Stimulated activated naive B cell treated with anti-CD40 and anti-IgM and Interleukin-4, amounts not matched to agents 10 μg/mL and 1 μg/mL and 100 μg/mL, for 72 hours (primary cell): ENCODE measurements around the gene KLHL2.

Experiments
- ATAC-seq, 2 donors: fragments of 150-1000 bp; cut with Tn5 transposase; replicated peaks; 2 replicates each; pipeline ENCODE4 v1.10.0; 2021; ENCODE audit warnings: moderate library complexity in 1 of 2
- DNase-seq: peaks from one replicate; pipeline ENCODE4 v3.0.0; 2021
- H3K27ac Mint-ChIP-seq: one replicate; pipeline ENCODE4 v1.8.0; 2022; ENCODE audit warnings: mild to moderate bottlenecking, mixed read lengths
- H3K27me3 Mint-ChIP-seq, 2 donors: one replicate each; pipeline ENCODE4 v1.8.0; 2022; ENCODE audit warnings: mixed read lengths in 2 of 2
- H3K36me3 Mint-ChIP-seq, 2 donors: one replicate each; pipeline ENCODE4 v1.8.0; 2022; ENCODE audit warnings: mixed read lengths in 2 of 2, mild to moderate bottlenecking in 1 of 2
- H3K4me1 Mint-ChIP-seq, 2 donors: one replicate each; pipeline ENCODE4 v1.8.0; 2022; ENCODE audit warnings: mixed read lengths in 2 of 2, mild to moderate bottlenecking in 1 of 2
- H3K4me3 Mint-ChIP-seq, 2 donors: one replicate each; pipeline ENCODE4 v1.8.0; 2022; ENCODE audit warnings: mild to moderate bottlenecking in 2 of 2, mixed read lengths in 2 of 2, moderate library complexity in 1 of 2
- H3K9me3 Mint-ChIP-seq, 2 donors: one replicate each; pipeline ENCODE4 v1.8.0; 2022; ENCODE audit warnings: mixed read lengths in 2 of 2, mild to moderate bottlenecking in 1 of 2

Gene KLHL2

GRCh38 chr4:165359506-165359905 lies 152.1 kb downstream of the KLHL2 start:
- no peak for DNase-seq
- H3K4me3 Mint-ChIP-seq, result no peak overlapping the region
- no peaks in the 10 kb centered on the region for H3K9me3 Mint-ChIP-seq
- H3K27ac Mint-ChIP-seq, result no peak overlapping the region
- H3K36me3 Mint-ChIP-seq, result no peaks in the 10 kb centered on the region
- peaks cover 0 to 5% of the 10 kb centered on the region in 2 donors for H3K4me1 Mint-ChIP-seq
- no peak for ATAC-seq
- H3K27me3 Mint-ChIP-seq, result peaks cover 26 to 31% of the 10 kb centered on the region in 2 donors

- Mint-ChIP-seq H3K36me3 (no peaks in the 10 kb centered on the region), H3K27ac (no peak overlapping the region), H3K9me3 (no peaks in the 10 kb centered on the region), H3K27me3 (peaks cover 26 to 31% of the 10 kb centered on the region in 2 donors), H3K4me1 (peaks cover 0 to 5% of the 10 kb centered on the region in 2 donors), H3K4me3 (no peak overlapping the region)
- no peak for DNase-seq
- ATAC-seq, result no peak
These were observed 152.8 kb downstream of the KLHL2 start for GRCh38 chr4:165360041-165360695.

- no peaks in the 10 kb centered on the region for H3K9me3 Mint-ChIP-seq
- no peak for DNase-seq
- H3K4me1 Mint-ChIP-seq, result peaks cover 0 to 5% of the 10 kb centered on the region in 2 donors
- no peak overlapping the region for H3K4me3 Mint-ChIP-seq
- peaks cover 25 to 26% of the 10 kb centered on the region in 2 donors for H3K27me3 Mint-ChIP-seq
- H3K36me3 Mint-ChIP-seq, result no peaks in the 10 kb centered on the region
- ATAC-seq, result no peak
- H3K27ac Mint-ChIP-seq, result no peak overlapping the region
These were observed 153.8 kb downstream of the KLHL2 start for GRCh38 chr4:165360985-165361670.

GRCh38 chr4:165361810-165362209 lies 154.4 kb downstream of the KLHL2 start:
- H3K4me3 Mint-ChIP-seq, result no peak overlapping the region

GRCh38 chr4:165364452-165365080 lies 157.2 kb downstream of the KLHL2 start:
- H3K27me3 Mint-ChIP-seq, result peaks cover 22 to 26% of the 10 kb centered on the region in 2 donors

More at GRCh38 chr4:165361810-165362209, 154.4 kb downstream of the KLHL2 start:
- no peak for DNase-seq
- Mint-ChIP-seq H3K4me1 (peaks cover 0 to 5% of the 10 kb centered on the region in 2 donors), H3K27me3 (peaks cover 25 to 26% of the 10 kb centered on the region in 2 donors), H3K36me3 (no peaks in the 10 kb centered on the region), H3K27ac (no peak overlapping the region), H3K9me3 (no peaks in the 10 kb centered on the region)
- ATAC-seq, result no peak

GRCh38 chr4:165367040-165367439 lies 159.7 kb downstream of the KLHL2 start:
- Mint-ChIP-seq H3K27me3 (peaks cover 6 to 9% of the 10 kb centered on the region in 2 donors), H3K27ac (no peak overlapping the region), H3K4me3 (no peak overlapping the region), H3K9me3 (no peaks in the 10 kb centered on the region), H3K4me1 (peaks cover 0 to 5% of the 10 kb centered on the region in 2 donors), H3K36me3 (no peaks in the 10 kb centered on the region)
- no peak for ATAC-seq
- no peak for DNase-seq

More at GRCh38 chr4:165364452-165365080, 157.2 kb downstream of the KLHL2 start:
- Mint-ChIP-seq H3K9me3 (no peaks in the 10 kb centered on the region), H3K4me1 (peaks cover 0 to 5% of the 10 kb centered on the region in 2 donors), H3K27ac (no peak overlapping the region), H3K36me3 (no peaks in the 10 kb centered on the region), H3K4me3 (no peak overlapping the region)
- no peak for ATAC-seq
- no peak for DNase-seq

GRCh38 chr4:165368114-165368513 lies 160.8 kb downstream of the KLHL2 start:
- H3K27me3 Mint-ChIP-seq, result peaks cover 7 to 8% of the 10 kb centered on the region in 2 donors
- no peak for ATAC-seq
- no peaks in the 10 kb centered on the region for H3K36me3 Mint-ChIP-seq
- no peak overlapping the region for H3K27ac Mint-ChIP-seq
- H3K4me1 Mint-ChIP-seq, result peaks cover 0 to 1% of the 10 kb centered on the region in 2 donors
- no peak overlapping the region for H3K4me3 Mint-ChIP-seq
- DNase-seq, result no peak
- H3K9me3 Mint-ChIP-seq, result no peaks in the 10 kb centered on the region

- H3K27me3 Mint-ChIP-seq, result peaks cover 9 to 10% of the 10 kb centered on the region in 2 donors
- H3K4me1 Mint-ChIP-seq, result no peaks in the 10 kb centered on the region
- H3K9me3 Mint-ChIP-seq, result no peaks in the 10 kb centered on the region
- no peak for DNase-seq
- no peak overlapping the region for H3K4me3 Mint-ChIP-seq
- no peaks in the 10 kb centered on the region for H3K36me3 Mint-ChIP-seq
- no peak for ATAC-seq
- H3K27ac Mint-ChIP-seq, result no peak overlapping the region
These were observed 161.2 kb downstream of the KLHL2 start for GRCh38 chr4:165368567-165368966.

GRCh38 chr4:165369522-165369921 lies 162.2 kb downstream of the KLHL2 start:
- Mint-ChIP-seq H3K9me3 (peaks cover 3 to 5% of the 10 kb centered on the region in 2 donors), H3K27me3 (peaks cover 18 to 19% of the 10 kb centered on the region in 2 donors), H3K27ac (no peak overlapping the region), H3K4me1 (no peaks in the 10 kb centered on the region), H3K36me3 (no peaks in the 10 kb centered on the region), H3K4me3 (no peak overlapping the region)
- DNase-seq (no peak), ATAC-seq (no peak)

GRCh38 chr4:165370530-165370929 lies 163.2 kb downstream of the KLHL2 start:
- peaks cover 5 to 7% of the 10 kb centered on the region in 2 donors for H3K9me3 Mint-ChIP-seq
- no peak overlapping the region for H3K27ac Mint-ChIP-seq
- no peaks in the 10 kb centered on the region for H3K4me1 Mint-ChIP-seq
- no peak for ATAC-seq
- no peak overlapping the region for H3K4me3 Mint-ChIP-seq
- H3K36me3 Mint-ChIP-seq, result no peaks in the 10 kb centered on the region
- H3K27me3 Mint-ChIP-seq, result peaks cover 27 to 29% of the 10 kb centered on the region in 2 donors
- DNase-seq, result no peak
